ENCODE measurements around the gene CHCHD2.
"Not testable (repeated sequence)": the region's sequence is repeated elsewhere in the genome, so short reads cannot be mapped to it uniquely, and the experiment has no call there.

The CHCHD2 gene

GRCh38 chr7:56081626-56082340 is 24.5 kb downstream of the CHCHD2 start:
- DNase-seq = no peak

GRCh38 chr7:56080726-56081435 is 25.4 kb downstream of the CHCHD2 start:
- DNase-seq = not testable (repeated sequence)

- peak; percentile 92 for DNase-seq
These were observed 26.7 kb downstream of the CHCHD2 start for GRCh38 chr7:56079450-56080185.

- DNase-seq = no peak
These were observed 28.1 kb downstream of the CHCHD2 start for GRCh38 chr7:56078196-56078595.

GRCh38 chr7:56077681-56078080 is 28.6 kb downstream of the CHCHD2 start:
- DNase-seq = no peak

- DNase-seq = peak; percentile 94
These were observed 31.9 kb downstream of the CHCHD2 start for GRCh38 chr7:56074371-56074791.

GRCh38 chr7:56066376-56066775 is 39.9 kb downstream of the CHCHD2 start:
- DNase-seq = not testable (repeated sequence)

GRCh38 chr7:56063882-56064625 is 42.2 kb downstream of the CHCHD2 start, which contains the start of gene SUMF2:
Gene SUMF2, plus strand, starts transcription at chr7:56064286. Its CDS starts 26 bp downstream, at chr7:56064312.
- peak; percentile 94 for DNase-seq

GRCh38 chr7:56063500-56063881 is 42.8 kb downstream of the CHCHD2 start:
- peak; percentile 59 for DNase-seq

GRCh38 chr7:56062382-56062781 is 43.9 kb downstream of the CHCHD2 start:
- DNase-seq = peak; percentile 41

GRCh38 chr7:56053993-56054392 is 52.3 kb downstream of the CHCHD2 start:
- DNase-seq = no peak

- no peak for DNase-seq
These were observed 52.9 kb downstream of the CHCHD2 start for GRCh38 chr7:56053379-56053778.
